ENCODE results near the gene JUP.

Gene JUP

GRCh38 chr17:41821776-41822175, 35.3 kb upstream of the JUP start:
- Histone ChIP-seq H3K9me3 (ENCODE audit: control insufficient read depth, insufficient read depth, low read length) (no peaks in the 10 kb centered on the region), H3K27ac (ENCODE audit: low read length) (no peak overlapping the region), H3K4me1 (ENCODE audit: control insufficient read depth, insufficient read depth, low read length) (peaks cover 7% of the 10 kb centered on the region), H3K4me3 (ENCODE audit: low read length) (no peak overlapping the region), H3K27me3 (ENCODE audit: control insufficient read depth, insufficient read depth, low read length) (no peaks in the 10 kb centered on the region), H3K36me3 (ENCODE audit: control insufficient read depth, insufficient read depth, low read length) (peaks cover 28% of the 10 kb centered on the region)
- DNase-seq (ENCODE audit: low read depth, low spot score), result no peak
- no CpG with 5 or more reads among the region's 14 CpGs for WGBS (ENCODE audit: insufficient coverage, insufficient read length)

- H3K4me3 ChIP-seq (ENCODE audit: low read length), result no peak overlapping the region
- no peaks in the 10 kb centered on the region for H3K9me3 ChIP-seq (ENCODE audit: control insufficient read depth, insufficient read depth, low read length)
- H3K27ac ChIP-seq (ENCODE audit: low read length), result no peak overlapping the region
- WGBS (ENCODE audit: insufficient coverage, insufficient read length), result no CpG with 5 or more reads among the region's 20 CpGs
- peaks cover 7% of the 10 kb centered on the region for H3K4me1 ChIP-seq (ENCODE audit: control insufficient read depth, insufficient read depth, low read length)
- no peaks in the 10 kb centered on the region for H3K27me3 ChIP-seq (ENCODE audit: control insufficient read depth, insufficient read depth, low read length)
- no peak for DNase-seq (ENCODE audit: low read depth, low spot score)
- H3K36me3 ChIP-seq (ENCODE audit: control insufficient read depth, insufficient read depth, low read length), result peaks cover 23% of the 10 kb centered on the region; the same call in 1 of the 2 replicates
Observed at GRCh38 chr17:41818024-41818423, 31.5 kb upstream of the JUP start.

- H3K27ac ChIP-seq (ENCODE audit: low read length), result no peak overlapping the region
- no peak for DNase-seq (ENCODE audit: low read depth, low spot score)
- H3K36me3 ChIP-seq (ENCODE audit: control insufficient read depth, insufficient read depth, low read length), result peaks cover 22% of the 10 kb centered on the region; the same call in 1 of the 2 replicates
- H3K4me1 ChIP-seq (ENCODE audit: control insufficient read depth, insufficient read depth, low read length), result peaks cover 7% of the 10 kb centered on the region
- H3K9me3 ChIP-seq (ENCODE audit: control insufficient read depth, insufficient read depth, low read length), result no peaks in the 10 kb centered on the region
- H3K4me3 ChIP-seq (ENCODE audit: low read length), result no peak overlapping the region
- no CpG with 5 or more reads among the region's 23 CpGs for WGBS (ENCODE audit: insufficient coverage, insufficient read length)
- no peaks in the 10 kb centered on the region for H3K27me3 ChIP-seq (ENCODE audit: control insufficient read depth, insufficient read depth, low read length)
Observed at GRCh38 chr17:41816637-41817320, 30.3 kb upstream of the JUP start.

- Histone ChIP-seq H3K27me3 (ENCODE audit: control insufficient read depth, insufficient read depth, low read length) (no peaks in the 10 kb centered on the region), H3K36me3 (ENCODE audit: control insufficient read depth, insufficient read depth, low read length) (peaks cover 7% of the 10 kb centered on the region; the same call in 1 of the 2 replicates), H3K4me1 (ENCODE audit: control insufficient read depth, insufficient read depth, low read length) (peaks cover 3% of the 10 kb centered on the region; the same call in 1 of the 2 replicates), H3K4me3 (ENCODE audit: low read length) (no peak overlapping the region), H3K27ac (ENCODE audit: low read length) (no peak overlapping the region), H3K9me3 (ENCODE audit: control insufficient read depth, insufficient read depth, low read length) (no peaks in the 10 kb centered on the region)
- no peak for DNase-seq (ENCODE audit: low read depth, low spot score)
- WGBS (ENCODE audit: insufficient coverage, insufficient read length), result no CpG with 5 or more reads among the region's 1 CpG
Observed at GRCh38 chr17:41814195-41814594, 27.7 kb upstream of the JUP start.

- Histone ChIP-seq H3K4me1 (ENCODE audit: control insufficient read depth, insufficient read depth, low read length) (no peaks in the 10 kb centered on the region; the same call in 1 of the 2 replicates), H3K9me3 (ENCODE audit: control insufficient read depth, insufficient read depth, low read length) (no peaks in the 10 kb centered on the region), H3K27me3 (ENCODE audit: control insufficient read depth, insufficient read depth, low read length) (no peaks in the 10 kb centered on the region), H3K36me3 (ENCODE audit: control insufficient read depth, insufficient read depth, low read length) (peaks cover 7% of the 10 kb centered on the region; the same call in 1 of the 2 replicates), H3K4me3 (ENCODE audit: low read length) (peak overlapping the region; percentile 85; the same call in 1 of the 2 replicates), H3K27ac (ENCODE audit: low read length) (no peak overlapping the region)
- no peak for DNase-seq (ENCODE audit: low read depth, low spot score)
- no CpG with 5 or more reads among the region's 9 CpGs for WGBS (ENCODE audit: insufficient coverage, insufficient read length)
Observed at GRCh38 chr17:41813699-41814124, 27.2 kb upstream of the JUP start.

GRCh38 chr17:41813152-41813680, 26.7 kb upstream of the JUP start:
- H3K36me3 ChIP-seq (ENCODE audit: control insufficient read depth, insufficient read depth, low read length), result peaks cover 7% of the 10 kb centered on the region; the same call in 1 of the 2 replicates
- peak overlapping the region; percentile 85; the same call in 1 of the 2 replicates for H3K4me3 ChIP-seq (ENCODE audit: low read length)
- H3K27me3 ChIP-seq (ENCODE audit: control insufficient read depth, insufficient read depth, low read length), result no peaks in the 10 kb centered on the region
- H3K4me1 ChIP-seq (ENCODE audit: control insufficient read depth, insufficient read depth, low read length), result no peaks in the 10 kb centered on the region; the same call in 1 of the 2 replicates
- no peak for DNase-seq (ENCODE audit: low read depth, low spot score)
- WGBS (ENCODE audit: insufficient coverage, insufficient read length), result no CpG with 5 or more reads among the region's 12 CpGs
- H3K27ac ChIP-seq (ENCODE audit: low read length), result no peak overlapping the region
- H3K9me3 ChIP-seq (ENCODE audit: control insufficient read depth, insufficient read depth, low read length), result no peaks in the 10 kb centered on the region

GRCh38 chr17:41812381-41813151, 26.1 kb upstream of the JUP start, which contains the start of gene FKBP10:
Gene FKBP10, plus strand, starts transcription at chr17:41813004. Its CDS starts 31 bp downstream, at chr17:41813035.
- DNase-seq (ENCODE audit: low read depth, low spot score), result peak; percentile 70
- no CpG with 5 or more reads among the region's 35 CpGs for WGBS (ENCODE audit: insufficient coverage, insufficient read length)
- Histone ChIP-seq H3K4me3 (ENCODE audit: low read length) (peak within 1 kb of the TSS; percentile 85; the same call in 1 of the 2 replicates), H3K27ac (ENCODE audit: low read length) (no peak within 1 kb of the TSS), H3K9me3 (ENCODE audit: control insufficient read depth, insufficient read depth, low read length) (no peaks in the 10 kb centered on the region), H3K4me1 (ENCODE audit: control insufficient read depth, insufficient read depth, low read length) (no peaks in the 10 kb centered on the region), H3K27me3 (ENCODE audit: control insufficient read depth, insufficient read depth, low read length) (no peaks in the 10 kb centered on the region), H3K36me3 (ENCODE audit: control insufficient read depth, insufficient read depth, low read length) (0 out of 2 replicates have a peak, but pooled peaks cover 3% of the 10 kb centered on the region)

- Histone ChIP-seq H3K36me3 (ENCODE audit: control insufficient read depth, insufficient read depth, low read length) (no peaks in the 10 kb centered on the region), H3K9me3 (ENCODE audit: control insufficient read depth, insufficient read depth, low read length) (no peaks in the 10 kb centered on the region), H3K4me1 (ENCODE audit: control insufficient read depth, insufficient read depth, low read length) (no peaks in the 10 kb centered on the region), H3K27ac (ENCODE audit: low read length) (no peak within 1 kb of the TSS), H3K27me3 (ENCODE audit: control insufficient read depth, insufficient read depth, low read length) (no peaks in the 10 kb centered on the region), H3K4me3 (ENCODE audit: low read length) (peak within 1 kb of the TSS; percentile 85)
- DNase-seq (ENCODE audit: low read depth, low spot score), result no peak
- WGBS (ENCODE audit: insufficient coverage, insufficient read length), result no CpG with 5 or more reads among the region's 96 CpGs
Observed at GRCh38 chr17:41811549-41812380, 25.3 kb upstream of the JUP start, which contains the start of gene P3H4. Gene P3H4, minus strand, starts transcription at chr17:41811949. Its CDS starts 34 bp downstream, at chr17:41811915.

GRCh38 chr17:41810659-41811548, 24.4 kb upstream of the JUP start:
- H3K4me1 ChIP-seq (ENCODE audit: control insufficient read depth, insufficient read depth, low read length), result no peaks in the 10 kb centered on the region
- no peaks in the 10 kb centered on the region for H3K27me3 ChIP-seq (ENCODE audit: control insufficient read depth, insufficient read depth, low read length)
- no CpG with 5 or more reads among the region's 58 CpGs for WGBS (ENCODE audit: insufficient coverage, insufficient read length)
- H3K9me3 ChIP-seq (ENCODE audit: control insufficient read depth, insufficient read depth, low read length), result no peaks in the 10 kb centered on the region
- H3K36me3 ChIP-seq (ENCODE audit: control insufficient read depth, insufficient read depth, low read length), result no peaks in the 10 kb centered on the region
- peak overlapping the region; percentile 85 for H3K4me3 ChIP-seq (ENCODE audit: low read length)
- no peak for DNase-seq (ENCODE audit: low read depth, low spot score)
- no peak overlapping the region for H3K27ac ChIP-seq (ENCODE audit: low read length)
